ENCODE data around the gene MYO9B.

The MYO9B gene

GRCh38 chr19:17086120-17086519 lies 10.5 kb downstream of the MYO9B start:
- H3K4me2 ChIP-seq (ENCODE audit: low read length), result no peak overlapping the region
- no peak overlapping the region for H4K8ac ChIP-seq (ENCODE audit: low read depth, low read length)
- no peak overlapping the region for H2BK120ac ChIP-seq (ENCODE audit: insufficient read depth, low read length, poor library complexity)
- H3K23ac ChIP-seq (ENCODE audit: low read length), result no peak overlapping the region
- H3K27me3 ChIP-seq (ENCODE audit: insufficient read depth, low read length), result no peaks in the 10 kb centered on the region
- no peak overlapping the region for H2AK5ac ChIP-seq (ENCODE audit: low read length)
- no peaks in the 10 kb centered on the region for H3K79me1 ChIP-seq (ENCODE audit: low read length)
- no peak overlapping the region for H3K14ac ChIP-seq (ENCODE audit: low read length)
- DNase-seq, result no peak
- H4K12ac ChIP-seq (ENCODE audit: low read depth, low read length), result no peak overlapping the region
- peak overlapping the region; percentile 69 for H3K4ac ChIP-seq (ENCODE audit: low read depth, low read length)
- H2AFZ ChIP-seq (ENCODE audit: insufficient read depth, low read length, poor library complexity), result no peak overlapping the region
- H2BK5ac ChIP-seq (ENCODE audit: low read depth, low read length, poor library complexity), result no peak overlapping the region
- H3K9ac ChIP-seq (ENCODE audit: low read length), result no peak overlapping the region
- H3K36me3 ChIP-seq (ENCODE audit: control insufficient read depth in 1 of 2, insufficient read depth in 2 of 2, low read length in 2 of 2), result peaks cover 16% of the 10 kb centered on the region in 2 experiments
- no peak overlapping the region for H3K4me3 ChIP-seq (ENCODE audit: low read depth, low read length)
- peaks cover 13 to 28% of the 10 kb centered on the region in 2 experiments for H3K4me1 ChIP-seq (ENCODE audit: control insufficient read depth in 1 of 2, insufficient read depth in 2 of 2, low read length in 2 of 2)
- H3K9me3 ChIP-seq (ENCODE audit: insufficient read depth, low read depth, low read length), result no peaks in the 10 kb centered on the region
- no peak overlapping the region for H4K91ac ChIP-seq (ENCODE audit: low read depth, low read length)
- no peak overlapping the region for H2BK12ac ChIP-seq (ENCODE audit: low read length)
- peak overlapping the region; percentile 33 for H3K18ac ChIP-seq (ENCODE audit: low read length)
- no CpG with 5 or more reads among the region's 14 CpGs for WGBS (ENCODE audit: extremely low coverage, insufficient coverage, insufficient read length)
- no peak overlapping the region for H3K27ac ChIP-seq (ENCODE audit: low read depth, low read length)
- H3K79me2 ChIP-seq (ENCODE audit: control insufficient read depth, insufficient read depth, low read length, poor library complexity), result peaks cover 29% of the 10 kb centered on the region

GRCh38 chr19:17086834-17087233 lies 11.3 kb downstream of the MYO9B start:
- no peak overlapping the region for H2BK12ac ChIP-seq (ENCODE audit: low read length)
- H3K27me3 ChIP-seq (ENCODE audit: insufficient read depth, low read length), result no peaks in the 10 kb centered on the region
- H3K27ac ChIP-seq (ENCODE audit: low read depth, low read length), result no peak overlapping the region
- H4K91ac ChIP-seq (ENCODE audit: low read depth, low read length), result no peak overlapping the region
- no peak overlapping the region for H4K12ac ChIP-seq (ENCODE audit: low read depth, low read length)
- H3K4me2 ChIP-seq (ENCODE audit: low read length), result no peak overlapping the region
- H3K4me3 ChIP-seq (ENCODE audit: low read depth, low read length), result no peak overlapping the region
- H3K14ac ChIP-seq (ENCODE audit: low read length), result no peak overlapping the region
- H3K9ac ChIP-seq (ENCODE audit: low read length), result no peak overlapping the region
- WGBS (ENCODE audit: extremely low coverage, insufficient coverage, insufficient read length), result no CpG with 5 or more reads among the region's 6 CpGs
- no peak overlapping the region for H3K23ac ChIP-seq (ENCODE audit: low read length)
- no peak overlapping the region for H2AK5ac ChIP-seq (ENCODE audit: low read length)
- no peak overlapping the region for H3K18ac ChIP-seq (ENCODE audit: low read length)
- no peak for DNase-seq
- H3K9me3 ChIP-seq (ENCODE audit: insufficient read depth, low read depth, low read length), result no peaks in the 10 kb centered on the region
- no peak overlapping the region for H4K8ac ChIP-seq (ENCODE audit: low read depth, low read length)
- H3K79me2 ChIP-seq (ENCODE audit: control insufficient read depth, insufficient read depth, low read length, poor library complexity), result peaks cover 27% of the 10 kb centered on the region
- no peak overlapping the region for H2BK5ac ChIP-seq (ENCODE audit: low read depth, low read length, poor library complexity)
- peak overlapping the region; percentile 43 for H3K4ac ChIP-seq (ENCODE audit: low read depth, low read length)
- H2AFZ ChIP-seq (ENCODE audit: insufficient read depth, low read length, poor library complexity), result no peak overlapping the region
- no peak overlapping the region for H2BK120ac ChIP-seq (ENCODE audit: insufficient read depth, low read length, poor library complexity)
- H3K36me3 ChIP-seq (ENCODE audit: control insufficient read depth in 1 of 2, insufficient read depth in 2 of 2, low read length in 2 of 2), result peaks cover 16% of the 10 kb centered on the region in 2 experiments
- H3K4me1 ChIP-seq (ENCODE audit: control insufficient read depth in 1 of 2, insufficient read depth in 2 of 2, low read length in 2 of 2), result peaks cover 17 to 32% of the 10 kb centered on the region in 2 experiments
- H3K79me1 ChIP-seq (ENCODE audit: low read length), result no peaks in the 10 kb centered on the region

- Histone ChIP-seq H3K18ac (ENCODE audit: low read length) (no peak overlapping the region), H3K14ac (ENCODE audit: low read length) (no peak overlapping the region), H3K27ac (ENCODE audit: low read depth, low read length) (peak overlapping the region; percentile 42), H2BK12ac (ENCODE audit: low read length) (no peak overlapping the region), H3K4me1 (ENCODE audit: control insufficient read depth in 1 of 2, insufficient read depth in 2 of 2, low read length in 2 of 2) (peaks cover 18 to 33% of the 10 kb centered on the region in 2 experiments), H3K4me2 (ENCODE audit: low read length) (no peak overlapping the region), H2BK5ac (ENCODE audit: low read depth, low read length, poor library complexity) (no peak overlapping the region), H3K23ac (ENCODE audit: low read length) (no peak overlapping the region), H3K4ac (ENCODE audit: low read depth, low read length) (peak overlapping the region; percentile 42), H2BK120ac (ENCODE audit: insufficient read depth, low read length, poor library complexity) (no peak overlapping the region), H4K8ac (ENCODE audit: low read depth, low read length) (no peak overlapping the region), H3K79me2 (ENCODE audit: control insufficient read depth, insufficient read depth, low read length, poor library complexity) (peaks cover 16% of the 10 kb centered on the region), H3K79me1 (ENCODE audit: low read length) (no peaks in the 10 kb centered on the region), H3K9ac (ENCODE audit: low read length) (no peak overlapping the region), H3K36me3 (ENCODE audit: control insufficient read depth in 1 of 2, insufficient read depth in 2 of 2, low read length in 2 of 2) (peaks cover 14 to 18% of the 10 kb centered on the region in 2 experiments), H2AFZ (ENCODE audit: insufficient read depth, low read length, poor library complexity) (no peak overlapping the region), H3K4me3 (ENCODE audit: low read depth, low read length) (no peak overlapping the region), H4K12ac (ENCODE audit: low read depth, low read length) (no peak overlapping the region), H2AK5ac (ENCODE audit: low read length) (no peak overlapping the region), H3K27me3 (ENCODE audit: insufficient read depth, low read length) (no peaks in the 10 kb centered on the region), H4K91ac (ENCODE audit: low read depth, low read length) (no peak overlapping the region), H3K9me3 (ENCODE audit: insufficient read depth, low read depth, low read length) (no peaks in the 10 kb centered on the region)
- WGBS (ENCODE audit: extremely low coverage, insufficient coverage, insufficient read length), result no CpG with 5 or more reads among the region's 5 CpGs
- DNase-seq, result no peak
Observed at GRCh38 chr19:17088552-17088951, 13.0 kb downstream of the MYO9B start.

- no CpG with 5 or more reads among the region's 9 CpGs for WGBS (ENCODE audit: extremely low coverage, insufficient coverage, insufficient read length)
- no peak overlapping the region for H4K91ac ChIP-seq (ENCODE audit: low read depth, low read length)
Observed at GRCh38 chr19:17090583-17090982, 15.0 kb downstream of the MYO9B start.

More at GRCh38 chr19:17090583-17090982, 15.0 kb downstream of the MYO9B start:
- Histone ChIP-seq H3K4me2 (ENCODE audit: low read length) (no peak overlapping the region), H2AK5ac (ENCODE audit: low read length) (no peak overlapping the region), H3K27ac (ENCODE audit: low read depth, low read length) (no peak overlapping the region), H3K4me3 (ENCODE audit: low read depth, low read length) (no peak overlapping the region), H3K79me2 (ENCODE audit: control insufficient read depth, insufficient read depth, low read length, poor library complexity) (peaks cover 14% of the 10 kb centered on the region), H3K14ac (ENCODE audit: low read length) (no peak overlapping the region), H2BK12ac (ENCODE audit: low read length) (no peak overlapping the region), H3K9me3 (ENCODE audit: insufficient read depth, low read depth, low read length) (no peaks in the 10 kb centered on the region), H3K4me1 (ENCODE audit: control insufficient read depth in 1 of 2, insufficient read depth in 2 of 2, low read length in 2 of 2) (peaks cover 28 to 39% of the 10 kb centered on the region in 2 experiments), H3K9ac (ENCODE audit: low read length) (no peak overlapping the region), H3K4ac (ENCODE audit: low read depth, low read length) (peak overlapping the region; percentile 31), H3K36me3 (ENCODE audit: control insufficient read depth in 1 of 2, insufficient read depth in 2 of 2, low read length in 2 of 2) (peaks cover 14 to 17% of the 10 kb centered on the region in 2 experiments), H2AFZ (ENCODE audit: insufficient read depth, low read length, poor library complexity) (no peak overlapping the region), H3K18ac (ENCODE audit: low read length) (peak overlapping the region; percentile 30), H4K8ac (ENCODE audit: low read depth, low read length) (no peak overlapping the region), H3K27me3 (ENCODE audit: insufficient read depth, low read length) (no peaks in the 10 kb centered on the region), H2BK120ac (ENCODE audit: insufficient read depth, low read length, poor library complexity) (no peak overlapping the region), H3K23ac (ENCODE audit: low read length) (no peak overlapping the region), H4K12ac (ENCODE audit: low read depth, low read length) (no peak overlapping the region), H3K79me1 (ENCODE audit: low read length) (peaks cover 3% of the 10 kb centered on the region), H2BK5ac (ENCODE audit: low read depth, low read length, poor library complexity) (no peak overlapping the region)
- DNase-seq, result peak in 1 of 2 donors; percentile 39

All from trophoblast cell (in vitro differentiated cells and primary cell).